ENCODE data around the gene APCDD1. TPM values are rescaled to one million over a fixed set of nuclear protein-coding genes. Genes with fewer than 3 reads are reported as not detected.

APCDD1 gene
- polyA plus RNA-seq, 1 of the 3 experiments (the other 2 are of a cell fraction) = 0.02 TPM

DNA sequence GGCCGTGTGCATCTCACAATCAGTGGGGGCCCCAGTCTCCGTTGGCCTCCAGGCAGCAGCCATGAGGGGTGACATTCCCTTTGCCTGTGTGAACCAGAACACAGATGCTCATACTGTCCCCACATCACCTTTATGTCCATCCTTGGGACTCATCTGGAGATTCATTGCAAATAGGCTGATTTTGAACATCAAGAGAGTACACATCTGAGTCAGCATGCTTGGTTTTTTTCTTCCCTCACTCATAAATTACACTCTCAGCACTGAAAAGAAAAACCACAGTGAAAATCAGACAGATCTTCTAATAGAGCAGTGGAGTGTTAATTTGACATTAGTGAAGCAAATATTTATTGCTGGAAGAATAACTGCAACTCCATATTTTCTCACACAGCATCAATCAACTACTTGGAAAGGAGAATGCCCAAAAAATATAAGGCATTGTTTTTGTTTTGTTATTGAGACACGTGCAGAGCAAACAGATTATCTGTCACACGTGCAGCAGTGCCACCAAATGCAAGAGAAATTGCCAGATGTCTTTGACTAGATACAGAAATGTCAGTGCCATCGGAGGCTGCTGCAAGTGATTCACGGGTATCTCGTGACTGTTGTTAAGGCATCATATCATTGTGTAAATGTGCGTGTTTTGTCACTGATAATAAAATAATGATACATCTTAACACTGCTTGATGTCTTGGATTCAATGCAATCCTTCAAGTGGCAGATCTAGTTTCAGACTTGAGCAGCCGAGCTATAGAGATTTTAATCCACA is 10.9 kb downstream of the APCDD1 start:
- Histone ChIP-seq H3K27me3 (ENCODE audit: insufficient read depth) (no peaks in the 10 kb centered on the region), H3F3A (replicated peaks; ENCODE audit: insufficient read depth) (no peaks in the 10 kb centered on the region), H3K4me1 (ENCODE audit: control insufficient read depth in 1 of 2, insufficient read depth in 2 of 2, low read depth in 1 of 2, low read length in 1 of 2) (peaks cover 2 to 14% of the 10 kb centered on the region in 2 experiments; a peak in 3 of 4 replicates), H3K36me3 (replicated peaks in 1 of 2; ENCODE audit: control insufficient read depth in 1 of 2, insufficient read depth in 2 of 2, low read length in 1 of 2) (no peaks in the 10 kb centered on the region), H2AFZ (ENCODE audit: low read depth) (no peak overlapping the region), H3K4me3 (ENCODE audit: low read depth in 2 of 2, low read length in 1 of 2) (no peak overlapping the region), H3K27ac (ENCODE audit: low read depth in 2 of 2, low read length in 1 of 2) (no peak overlapping the region), H3K4me2 (no peak overlapping the region), H4K20me1 (ENCODE audit: insufficient read depth) (no peaks in the 10 kb centered on the region), H3K9ac (no peak overlapping the region), H3K79me2 (ENCODE audit: insufficient read depth) (no peaks in the 10 kb centered on the region), H3K9me2 (no peaks in the 10 kb centered on the region), H3K9me3 (no peaks in the 10 kb centered on the region)
- TF ChIP-seq TAF1 (IDR thresholded peaks at IDR 0.05; ENCODE audit: borderline replicate concordance, low read depth, low read length) (no peak), POLR2AphosphoS5 (IDR thresholded peaks at IDR 0.05; ENCODE audit: low read depth, low read length) (no peak), YY1 (IDR thresholded peaks at IDR 0.05; ENCODE audit: low read depth) (no peak), MXI1 (IDR thresholded peaks at IDR 0.05; ENCODE audit: low read depth, low read length) (peak; percentile 68; the same call in 1 of the 2 replicates)
- TF ChIP-seq, protein P1, sequence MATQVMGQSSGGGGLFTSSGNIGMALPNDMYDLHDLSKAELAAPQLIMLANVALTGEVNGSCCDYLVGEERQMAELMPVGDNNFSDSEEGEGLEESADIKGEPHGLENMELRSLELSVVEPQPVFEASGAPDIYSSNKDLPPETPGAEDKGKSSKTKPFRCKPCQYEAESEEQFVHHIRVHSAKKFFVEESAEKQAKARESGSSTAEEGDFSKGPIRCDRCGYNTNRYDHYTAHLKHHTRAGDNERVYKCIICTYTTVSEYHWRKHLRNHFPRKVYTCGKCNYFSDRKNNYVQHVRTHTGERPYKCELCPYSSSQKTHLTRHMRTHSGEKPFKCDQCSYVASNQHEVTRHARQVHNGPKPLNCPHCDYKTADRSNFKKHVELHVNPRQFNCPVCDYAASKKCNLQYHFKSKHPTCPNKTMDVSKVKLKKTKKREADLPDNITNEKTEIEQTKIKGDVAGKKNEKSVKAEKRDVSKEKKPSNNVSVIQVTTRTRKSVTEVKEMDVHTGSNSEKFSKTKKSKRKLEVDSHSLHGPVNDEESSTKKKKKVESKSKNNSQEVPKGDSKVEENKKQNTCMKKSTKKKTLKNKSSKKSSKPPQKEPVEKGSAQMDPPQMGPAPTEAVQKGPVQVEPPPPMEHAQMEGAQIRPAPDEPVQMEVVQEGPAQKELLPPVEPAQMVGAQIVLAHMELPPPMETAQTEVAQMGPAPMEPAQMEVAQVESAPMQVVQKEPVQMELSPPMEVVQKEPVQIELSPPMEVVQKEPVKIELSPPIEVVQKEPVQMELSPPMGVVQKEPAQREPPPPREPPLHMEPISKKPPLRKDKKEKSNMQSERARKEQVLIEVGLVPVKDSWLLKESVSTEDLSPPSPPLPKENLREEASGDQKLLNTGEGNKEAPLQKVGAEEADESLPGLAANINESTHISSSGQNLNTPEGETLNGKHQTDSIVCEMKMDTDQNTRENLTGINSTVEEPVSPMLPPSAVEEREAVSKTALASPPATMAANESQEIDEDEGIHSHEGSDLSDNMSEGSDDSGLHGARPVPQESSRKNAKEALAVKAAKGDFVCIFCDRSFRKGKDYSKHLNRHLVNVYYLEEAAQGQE (IDR thresholded peaks at IDR 0.05; ENCODE audit: low read depth, low read length) = no peak
- TF ChIP-seq, protein P2, sequence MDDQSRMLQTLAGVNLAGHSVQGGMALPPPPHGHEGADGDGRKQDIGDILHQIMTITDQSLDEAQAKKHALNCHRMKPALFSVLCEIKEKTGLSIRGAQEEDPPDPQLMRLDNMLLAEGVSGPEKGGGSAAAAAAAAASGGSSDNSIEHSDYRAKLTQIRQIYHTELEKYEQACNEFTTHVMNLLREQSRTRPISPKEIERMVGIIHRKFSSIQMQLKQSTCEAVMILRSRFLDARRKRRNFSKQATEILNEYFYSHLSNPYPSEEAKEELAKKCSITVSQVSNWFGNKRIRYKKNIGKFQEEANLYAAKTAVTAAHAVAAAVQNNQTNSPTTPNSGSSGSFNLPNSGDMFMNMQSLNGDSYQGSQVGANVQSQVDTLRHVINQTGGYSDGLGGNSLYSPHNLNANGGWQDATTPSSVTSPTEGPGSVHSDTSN (IDR thresholded peaks at IDR 0.05) = no peak
- TF ChIP-seq, protein P3, sequence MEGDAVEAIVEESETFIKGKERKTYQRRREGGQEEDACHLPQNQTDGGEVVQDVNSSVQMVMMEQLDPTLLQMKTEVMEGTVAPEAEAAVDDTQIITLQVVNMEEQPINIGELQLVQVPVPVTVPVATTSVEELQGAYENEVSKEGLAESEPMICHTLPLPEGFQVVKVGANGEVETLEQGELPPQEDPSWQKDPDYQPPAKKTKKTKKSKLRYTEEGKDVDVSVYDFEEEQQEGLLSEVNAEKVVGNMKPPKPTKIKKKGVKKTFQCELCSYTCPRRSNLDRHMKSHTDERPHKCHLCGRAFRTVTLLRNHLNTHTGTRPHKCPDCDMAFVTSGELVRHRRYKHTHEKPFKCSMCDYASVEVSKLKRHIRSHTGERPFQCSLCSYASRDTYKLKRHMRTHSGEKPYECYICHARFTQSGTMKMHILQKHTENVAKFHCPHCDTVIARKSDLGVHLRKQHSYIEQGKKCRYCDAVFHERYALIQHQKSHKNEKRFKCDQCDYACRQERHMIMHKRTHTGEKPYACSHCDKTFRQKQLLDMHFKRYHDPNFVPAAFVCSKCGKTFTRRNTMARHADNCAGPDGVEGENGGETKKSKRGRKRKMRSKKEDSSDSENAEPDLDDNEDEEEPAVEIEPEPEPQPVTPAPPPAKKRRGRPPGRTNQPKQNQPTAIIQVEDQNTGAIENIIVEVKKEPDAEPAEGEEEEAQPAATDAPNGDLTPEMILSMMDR (IDR thresholded peaks at IDR 0.05) = no peak
- 7% methylated on average over 9 of the region's 9 CpGs for WGBS (ENCODE audit: low lambda C conversion rate)
- ChIA-PET POLR2A (no interaction called here), CTCF (interaction anchor here (0.8 kb wide), 1 partner anchor 54 kb away, joined by 3 read pairs; no protein-coding TSS in a partner anchor)
- DNase-seq = no peak

DNA sequence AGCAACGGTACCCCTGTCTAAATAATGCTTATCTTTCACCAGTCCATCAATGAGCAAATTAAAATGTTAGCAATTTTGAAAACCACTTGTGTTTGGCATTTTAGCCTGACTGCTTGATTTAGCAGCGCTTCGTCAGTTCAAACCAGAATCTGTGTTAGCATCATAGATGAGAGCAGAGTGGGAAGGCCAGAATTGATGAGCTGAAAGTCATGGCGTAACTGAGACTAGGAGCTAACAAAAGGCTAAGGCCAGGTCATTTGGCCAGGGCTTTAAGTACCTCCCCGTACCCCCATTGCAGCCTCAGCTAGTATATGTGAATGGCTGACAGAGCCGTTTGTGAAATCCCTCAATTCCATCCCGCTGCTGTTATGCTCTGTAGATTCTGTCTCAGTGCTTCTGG is 16.0 kb downstream of the APCDD1 start:
- WGBS (ENCODE audit: low lambda C conversion rate) = 49% methylated on average over 7 of the region's 7 CpGs
- no peak for DNase-seq
- no peak overlapping the region for H2AFZ ChIP-seq (ENCODE audit: low read depth)
- no peak overlapping the region for H3K27ac ChIP-seq (ENCODE audit: low read depth in 2 of 2, low read length in 1 of 2)
- H3K9ac ChIP-seq = no peak overlapping the region
- H3K27me3 ChIP-seq (ENCODE audit: insufficient read depth) = no peaks in the 10 kb centered on the region
- H4K20me1 ChIP-seq (ENCODE audit: insufficient read depth) = no peaks in the 10 kb centered on the region
- H3K79me2 ChIP-seq (ENCODE audit: insufficient read depth) = no peaks in the 10 kb centered on the region
- H3K4me3 ChIP-seq (ENCODE audit: low read depth in 2 of 2, low read length in 1 of 2) = no peak overlapping the region
- peaks cover 2 to 4% of the 10 kb centered on the region in 2 experiments; a peak in 3 of 4 replicates for H3K4me1 ChIP-seq (ENCODE audit: control insufficient read depth in 1 of 2, insufficient read depth in 2 of 2, low read depth in 1 of 2, low read length in 1 of 2)
- H3K9me3 ChIP-seq = no peaks in the 10 kb centered on the region
- no peaks in the 10 kb centered on the region for H3K9me2 ChIP-seq
- POLR2A ChIA-PET = no interaction called here
- H3K4me2 ChIP-seq = no peak overlapping the region
- CTCF ChIA-PET = no interaction called here
- no peaks in the 10 kb centered on the region for H3F3A ChIP-seq (replicated peaks; ENCODE audit: insufficient read depth)
- H3K36me3 ChIP-seq (replicated peaks in 1 of 2; ENCODE audit: control insufficient read depth in 1 of 2, insufficient read depth in 2 of 2, low read length in 1 of 2) = no peaks in the 10 kb centered on the region
- TF ChIP-seq JUND (IDR thresholded peaks at IDR 0.05) (no peak), TCF12 (IDR thresholded peaks at IDR 0.05) (no peak), FOXM1 (IDR thresholded peaks at IDR 0.05; ENCODE audit: low read depth) (no peak), SIN3A (IDR thresholded peaks at IDR 0.05; ENCODE audit: borderline replicate concordance, low read depth, low read length) (no peak), CHD2 (IDR thresholded peaks at IDR 0.05; ENCODE audit: low read length, partially characterized antibody) (no peak), RAD21 (IDR thresholded peaks at IDR 0.05; ENCODE audit: low read length) (no peak), RFX5 (IDR thresholded peaks at IDR 0.05; ENCODE audit: low read length) (no peak)
- TF ChIP-seq, protein P1 (IDR thresholded peaks at IDR 0.05; ENCODE audit: low read depth, low read length) = no peak
- TF ChIP-seq, protein P4, sequence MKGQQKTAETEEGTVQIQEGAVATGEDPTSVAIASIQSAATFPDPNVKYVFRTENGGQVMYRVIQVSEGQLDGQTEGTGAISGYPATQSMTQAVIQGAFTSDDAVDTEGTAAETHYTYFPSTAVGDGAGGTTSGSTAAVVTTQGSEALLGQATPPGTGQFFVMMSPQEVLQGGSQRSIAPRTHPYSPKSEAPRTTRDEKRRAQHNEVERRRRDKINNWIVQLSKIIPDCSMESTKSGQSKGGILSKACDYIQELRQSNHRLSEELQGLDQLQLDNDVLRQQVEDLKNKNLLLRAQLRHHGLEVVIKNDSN (IDR thresholded peaks at IDR 0.05; ENCODE audit: borderline replicate concordance, low read depth) = no peak
